Erythroblast (primary cell): ENCODE data around the gene BICC1.

ENCODE experiments used
- GATA1 ChIP-seq: IDR thresholded peaks from 2 replicates; pipeline ENCODE4 v1.6.1; 2011; ENCODE audit warnings: low read depth, mild to moderate bottlenecking, control low read depth, low read length, moderate library complexity
- POLR2A ChIP-seq: IDR thresholded peaks from 2 replicates; pipeline ENCODE4 v1.6.1; 2011; ENCODE audit warnings: mild to moderate bottlenecking, low read length

GRCh38 chr10:58773944-58774343 lies 261.3 kb downstream of the BICC1 start:
- TF ChIP-seq POLR2A = no peak
- no peak for TF ChIP-seq GATA1
